Thymus (tissue), 11 donors: ENCODE data around the gene RAB11B. TPM values are rescaled to one million over a fixed set of nuclear protein-coding genes. Genes with fewer than 3 reads are reported as not detected.

ENCODE experiments used
- DNase-seq, 9 donors: peaks; one replicate each; pipeline ENCODE4 v3.0.0-alpha.2; 2013; ENCODE audit warnings: low spot score in 9 of 9, low read depth in 6 of 9, missing footprints in 1 of 9
- H3K27ac ChIP-seq, 2 donors: one replicate each; pipeline ENCODE4 v1.5.1; 2013; ENCODE audit warnings: control low read depth in 1 of 2, low read depth in 1 of 2, low read length in 1 of 2, mild to moderate bottlenecking in 1 of 2, moderate library complexity in 1 of 2
- H3K27me3 ChIP-seq, 2 donors: one replicate each; pipeline ENCODE4 v1.5.1; 2013; ENCODE audit warnings: low read length in 1 of 2; ENCODE audit not compliant: control insufficient read depth in 2 of 2, insufficient read depth in 1 of 2
- H3K36me3 ChIP-seq, 2 donors: one replicate each; pipeline ENCODE4 v1.5.1; 2013; ENCODE audit warnings: low read length in 1 of 2, mild to moderate bottlenecking in 1 of 2, moderate library complexity in 1 of 2; ENCODE audit not compliant: control insufficient read depth in 2 of 2, insufficient read depth in 2 of 2
- H3K4me1 ChIP-seq, 2 donors: one replicate each; pipeline ENCODE4 v1.5.1; 2013; ENCODE audit warnings: low read length in 2 of 2; ENCODE audit not compliant: control insufficient read depth in 2 of 2, insufficient read depth in 2 of 2
- H3K4me3 ChIP-seq, 2 donors: one replicate each; pipeline ENCODE4 v1.5.1; 2013; ENCODE audit warnings: low read length in 2 of 2, control low read depth in 1 of 2, mild to moderate bottlenecking in 1 of 2
- H3K9me3 ChIP-seq, 2 donors: one replicate each; pipeline ENCODE4 v1.5.1; 2013; ENCODE audit warnings: low read length in 1 of 2, mild to moderate bottlenecking in 1 of 2; ENCODE audit not compliant: control insufficient read depth in 2 of 2, insufficient read depth in 1 of 2
- WGBS: extraction: QIAGEN DNeasy Blood & Tissue Kit; methylation state at CpG from one replicate; pipeline ENCODE4 v1.1.7; 2013; 5-methylcytosine and 5-hydroxymethylcytosine counted together
- polyA plus RNA-seq: library from polyadenylated mRNA; stranded (reverse); fragments of 200-250 nt; gene quantifications from one replicate; pipeline ENCODE4 v1.2.3, GENCODE V29; 2013
- total RNA-seq: library from RNA; stranded (reverse); fragments of 120-200 nt; gene quantifications from one replicate; pipeline ENCODE4 v1.2.4, GENCODE V29; 2013
- donor health status: healthy.

Gene RAB11B
- total and polyA plus RNA-seq, 2 donors: 5.6 to 81.9 TPM

DNA sequence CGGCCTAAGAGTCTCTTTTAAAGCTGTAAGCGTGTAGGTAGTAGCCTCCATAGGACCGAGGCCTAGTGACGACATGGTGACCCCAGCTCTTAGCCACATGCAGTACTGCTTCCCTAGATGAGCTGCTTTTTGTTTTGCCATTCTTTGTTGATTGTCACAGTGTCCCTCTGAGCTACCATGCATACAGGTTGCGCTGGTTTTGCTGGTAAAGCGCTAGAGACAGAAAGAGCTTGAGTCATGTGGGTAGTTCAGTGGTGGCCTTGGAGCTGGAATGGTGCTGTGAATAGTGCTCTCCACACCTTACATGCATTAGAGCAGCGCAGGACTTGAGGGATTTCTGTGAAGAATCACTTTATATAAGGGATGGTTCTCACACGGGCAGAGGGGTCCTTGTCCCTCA is 59.7 kb downstream of the RAB11B start:
- no peaks in the 10 kb centered on the region for H3K9me3 ChIP-seq
- 89% methylated on average over 8 of the region's 8 CpGs for WGBS
- no peaks in the 10 kb centered on the region for H3K27me3 ChIP-seq
- no peak overlapping the region for H3K4me3 ChIP-seq
- H3K4me1 ChIP-seq: peaks cover 18 to 46% of the 10 kb centered on the region in 2 donors
- H3K27ac ChIP-seq: no peak overlapping the region
- DNase-seq: no peak
- peaks cover 29 to 73% of the 10 kb centered on the region in 2 donors for H3K36me3 ChIP-seq

GRCh38 chr19:8451377-8451776 is 61.2 kb downstream of the RAB11B start:
- no peak for DNase-seq
- Histone ChIP-seq H3K4me3 (no peak overlapping the region), H3K27ac (no peak overlapping the region), H3K4me1 (peaks cover 16 to 39% of the 10 kb centered on the region in 2 donors), H3K27me3 (no peaks in the 10 kb centered on the region), H3K36me3 (peaks cover 44 to 84% of the 10 kb centered on the region in 2 donors), H3K9me3 (no peaks in the 10 kb centered on the region)
- WGBS: 84% methylated on average over 6 of the region's 6 CpGs

GRCh38 chr19:8451885-8452284 is 61.7 kb downstream of the RAB11B start:
- H3K27me3 ChIP-seq: no peaks in the 10 kb centered on the region
- H3K27ac ChIP-seq: no peak overlapping the region
- no peak for DNase-seq
- no peak overlapping the region for H3K4me3 ChIP-seq
- peaks cover 11 to 35% of the 10 kb centered on the region in 2 donors for H3K4me1 ChIP-seq
- WGBS: 46% methylated on average over 3 of the region's 3 CpGs
- H3K36me3 ChIP-seq: peaks cover 49 to 84% of the 10 kb centered on the region in 2 donors
- H3K9me3 ChIP-seq: no peaks in the 10 kb centered on the region

GRCh38 chr19:8452446-8453123 is 62.4 kb downstream of the RAB11B start:
- Histone ChIP-seq H3K27ac (peak overlapping the region in 1 of 2 donors; percentile 18), H3K27me3 (no peaks in the 10 kb centered on the region), H3K9me3 (no peaks in the 10 kb centered on the region), H3K4me1 (peaks cover 9 to 30% of the 10 kb centered on the region in 2 donors), H3K36me3 (peaks cover 54 to 85% of the 10 kb centered on the region in 2 donors), H3K4me3 (no peak overlapping the region)
- WGBS: 94% methylated on average over 4 of the region's 4 CpGs
- no peak for DNase-seq

DNA sequence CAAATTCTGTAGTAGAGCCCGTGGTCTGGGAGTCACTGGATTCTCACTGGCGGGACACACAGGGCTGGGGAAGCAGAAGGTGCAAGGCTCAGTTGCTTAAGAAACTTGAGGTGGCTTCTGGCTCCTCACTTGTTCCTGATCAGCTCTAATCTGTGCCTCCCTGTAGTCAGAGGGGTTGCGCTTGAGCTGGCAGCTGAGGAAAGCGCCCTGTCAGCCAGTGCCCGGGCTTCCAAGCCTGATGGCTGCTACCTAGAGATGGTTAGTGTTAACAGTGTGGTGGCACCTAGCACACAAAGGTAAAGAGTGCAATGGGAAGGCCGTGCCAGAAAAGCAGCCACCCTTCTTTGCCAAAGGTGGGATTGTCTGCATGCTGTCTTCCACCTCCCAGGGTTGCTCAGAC is 63.5 kb downstream of the RAB11B start:
- Histone ChIP-seq H3K4me3 (no peak overlapping the region), H3K27ac (no peak overlapping the region), H3K36me3 (peaks cover 54 to 88% of the 10 kb centered on the region in 2 donors), H3K4me1 (peaks cover 9 to 21% of the 10 kb centered on the region in 2 donors), H3K9me3 (no peaks in the 10 kb centered on the region), H3K27me3 (no peaks in the 10 kb centered on the region)
- WGBS: 95% methylated on average over 6 of the region's 6 CpGs
- no peak for DNase-seq

Other genes with a start within 250 kb of the RAB11B start
- gene FBN3, start 240.8 kb upstream of the RAB11B start, total RNA-seq: 0.61 TPM
- gene FBN3, start 240.8 kb upstream of the RAB11B start, polyA plus RNA-seq: 0.16 TPM
- gene CERS4, start 181.0 kb upstream of the RAB11B start, total RNA-seq: 21.7 TPM
- gene CERS4, start 181.0 kb upstream of the RAB11B start, polyA plus RNA-seq: 28.5 TPM
- gene CD320, start 82.0 kb upstream of the RAB11B start, total RNA-seq: 24.7 TPM
- 31.9 TPM for gene CD320, start 82.0 kb upstream of the RAB11B start, polyA plus RNA-seq
- gene NDUFA7, start 69.0 kb upstream of the RAB11B start, total RNA-seq: 98.3 TPM
- 110 TPM for gene NDUFA7, start 69.0 kb upstream of the RAB11B start, polyA plus RNA-seq
- gene RPS28, start 68.9 kb upstream of the RAB11B start, total RNA-seq: 1,209 TPM
- gene RPS28, start 68.9 kb upstream of the RAB11B start, polyA plus RNA-seq: 1,415 TPM
- gene KANK3, start 47.1 kb upstream of the RAB11B start, total RNA-seq: 3.3 TPM
- gene KANK3, start 47.1 kb upstream of the RAB11B start, polyA plus RNA-seq: 6.0 TPM
- 0.42 TPM for gene ANGPTL4, start 26.2 kb upstream of the RAB11B start, total RNA-seq
- gene ANGPTL4, start 26.2 kb upstream of the RAB11B start, polyA plus RNA-seq: 14.4 TPM
- 24.5 TPM for gene MARCHF2, start 22.9 kb downstream of the RAB11B start, total RNA-seq
- gene MARCHF2, start 22.9 kb downstream of the RAB11B start, polyA plus RNA-seq: 30.7 TPM
- 92.7 TPM for gene HNRNPM, start 54.6 kb downstream of the RAB11B start, total RNA-seq
- 123 TPM for gene HNRNPM, start 54.6 kb downstream of the RAB11B start, polyA plus RNA-seq
- 0.80 TPM for gene PRAM1, start 112.3 kb downstream of the RAB11B start, total RNA-seq
- gene PRAM1, start 112.3 kb downstream of the RAB11B start, polyA plus RNA-seq: 7.5 TPM
- 2.1 TPM for gene ZNF414, start 123.8 kb downstream of the RAB11B start, total RNA-seq
- gene ZNF414, start 123.8 kb downstream of the RAB11B start, polyA plus RNA-seq: 27.6 TPM
- 9.9 TPM for gene MYO1F, start 187.1 kb downstream of the RAB11B start, total RNA-seq
- 20.8 TPM for gene MYO1F, start 187.1 kb downstream of the RAB11B start, polyA plus RNA-seq
- gene ADAMTS10, start 220.4 kb downstream of the RAB11B start, total RNA-seq: 19.6 TPM
- 41.7 TPM for gene ADAMTS10, start 220.4 kb downstream of the RAB11B start, polyA plus RNA-seq
- not detected for gene NFILZ, start 240.3 kb downstream of the RAB11B start, total RNA-seq
- not detected for gene NFILZ, start 240.3 kb downstream of the RAB11B start, polyA plus RNA-seq